GM19025 (cell line): ENCODE results near the gene ZBTB49.
"Not testable (repeated sequence)": the region's sequence is repeated elsewhere in the genome, so short reads cannot be mapped to it uniquely, and the experiment has no call there.

Source experiments
- ATAC-seq: cut with Tn5 transposase; IDR thresholded peaks from one replicate; pipeline ENCODE4 v1.9.1; 2021; ENCODE audit warnings: mild to moderate bottlenecking, low read depth, moderate library complexity; ENCODE audit not compliant: unreplicated experiment

Gene ZBTB49

GRCh38 chr4:4289941-4290850, at the start of gene ZBTB49, which contains the start of gene LYAR:
Gene ZBTB49 (plus strand): TSS chr4:4290251. CDS start chr4:4299946, 9,695 bp downstream.
Gene LYAR (minus strand): TSS chr4:4290154. CDS start chr4:4283742, 6,412 bp downstream.
- ATAC-seq = peak; percentile 92

GRCh38 chr4:4245172-4245571, 44.9 kb upstream of the ZBTB49 start:
- ATAC-seq = no peak

DNA sequence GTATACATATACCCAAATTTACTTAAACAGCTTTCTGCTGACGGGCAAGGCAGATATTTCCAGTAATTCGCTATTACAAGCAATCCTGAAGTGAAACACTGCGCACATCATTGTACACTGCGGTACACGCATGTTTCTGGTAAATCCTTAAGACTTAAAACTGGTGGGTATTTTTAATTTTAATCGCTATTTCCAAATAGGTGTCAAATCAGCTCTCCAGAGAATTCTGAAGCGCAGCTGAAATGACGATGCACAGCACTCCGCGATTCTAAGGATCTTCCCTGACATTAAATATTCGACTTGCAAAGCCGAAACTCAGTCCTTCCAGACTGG, 42.4 kb upstream of the ZBTB49 start:
- no peak for ATAC-seq

GRCh38 chr4:4248029-4248884, 41.8 kb upstream of the ZBTB49 start, which contains the start of gene TMEM128:
Gene TMEM128 (minus strand): TSS chr4:4248223. CDS start chr4:4248202, 21 bp downstream.
- peak; percentile 97 for ATAC-seq

DNA sequence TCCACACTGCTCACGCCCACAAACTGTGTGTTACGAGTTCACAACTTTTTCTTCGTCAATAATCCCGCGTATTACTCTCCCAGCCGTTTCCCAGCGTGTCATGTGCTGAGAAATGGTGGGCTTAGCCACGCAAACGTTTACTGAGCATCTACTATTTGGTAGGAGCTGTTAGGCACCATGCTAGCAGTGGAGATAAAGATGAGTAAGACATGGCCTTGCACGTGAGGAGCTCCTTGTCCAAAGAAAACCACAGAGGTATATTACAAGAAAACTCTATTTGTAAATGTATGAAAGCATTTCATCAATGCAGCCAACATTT, 41.2 kb upstream of the ZBTB49 start:
- ATAC-seq = no peak

DNA sequence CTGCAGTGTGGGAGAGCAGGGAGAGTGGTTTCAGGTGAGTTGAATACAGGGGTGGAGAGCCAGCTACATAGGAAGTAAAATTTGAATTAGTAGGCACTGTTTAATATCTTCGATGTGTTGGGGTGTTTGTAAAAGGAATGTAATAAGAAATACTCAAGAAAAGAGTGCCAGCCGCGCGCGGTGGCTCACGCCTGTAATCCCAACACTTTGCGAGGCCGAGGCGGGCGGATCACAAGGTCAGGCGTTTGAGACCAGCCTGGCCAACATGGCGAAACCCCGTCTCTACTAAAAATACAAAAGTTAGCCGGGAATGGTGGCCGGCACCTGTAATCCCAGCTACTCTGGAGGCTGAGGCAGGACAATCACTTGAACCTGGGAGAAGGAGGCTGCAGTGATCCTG, 40.7 kb upstream of the ZBTB49 start:
- ATAC-seq = not testable (repeated sequence)

GRCh38 chr4:4249866-4250265, 40.2 kb upstream of the ZBTB49 start:
- ATAC-seq = no peak

DNA sequence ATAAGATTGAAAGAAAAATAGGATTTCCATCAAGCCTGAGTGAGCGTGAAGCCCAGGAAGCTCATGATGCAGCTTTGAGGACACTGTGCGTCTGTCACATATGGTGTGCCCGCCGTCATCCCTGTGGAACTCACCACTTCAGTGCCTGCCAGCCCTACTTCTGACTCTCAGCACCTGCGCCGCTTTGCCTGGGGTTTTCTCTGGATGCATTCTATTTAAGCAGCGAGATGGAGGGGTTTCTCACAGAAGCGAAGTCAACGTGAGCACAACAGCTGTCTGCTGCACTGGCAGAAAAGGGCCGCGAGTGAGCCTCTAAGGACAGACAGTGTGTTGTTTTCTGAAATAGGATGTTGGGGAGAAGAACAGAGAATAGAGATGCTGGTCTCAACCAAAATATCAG, 35.9 kb upstream of the ZBTB49 start:
- no peak for ATAC-seq

GRCh38 chr4:4254666-4255065, 35.4 kb upstream of the ZBTB49 start:
- no peak for ATAC-seq

DNA sequence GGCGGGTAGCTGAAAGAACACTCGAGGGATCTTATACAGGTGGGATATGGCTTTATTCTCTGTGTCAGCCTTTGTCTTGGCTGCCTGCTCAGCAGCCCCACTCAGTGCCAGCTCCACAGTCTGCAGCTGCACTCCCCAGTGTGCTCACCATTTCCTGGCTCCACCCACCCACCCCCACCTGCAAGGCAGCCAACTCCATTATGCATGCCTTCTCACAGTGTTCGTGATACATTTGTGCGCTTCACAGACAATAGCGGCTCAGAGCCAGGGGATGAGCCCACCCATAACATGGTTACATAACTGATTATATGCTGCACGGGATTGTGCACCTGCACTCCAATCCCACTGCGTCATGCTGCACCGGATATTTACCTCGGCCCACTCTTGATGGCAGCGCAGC, 33.3 kb upstream of the ZBTB49 start:
- no peak for ATAC-seq

DNA sequence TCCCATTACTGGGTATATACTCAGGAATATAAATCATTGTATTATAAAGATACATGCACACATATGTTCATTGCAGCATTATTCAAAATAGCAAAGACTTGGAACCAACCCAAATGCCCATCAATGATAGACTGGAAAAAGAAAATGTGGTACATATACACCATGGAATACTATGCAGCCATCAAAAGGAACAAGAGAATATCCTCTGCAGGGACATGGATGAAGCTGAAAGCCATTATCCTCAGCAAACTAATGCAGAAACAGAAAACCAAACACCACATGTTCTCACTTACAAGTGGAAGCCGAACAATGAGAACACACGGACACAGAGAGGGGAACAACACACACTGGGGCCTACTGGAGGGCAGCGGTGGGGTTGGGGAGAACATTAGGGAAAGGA, 32.3 kb upstream of the ZBTB49 start:
- not testable (repeated sequence) for ATAC-seq

- ATAC-seq = no peak
These were observed 30.5 kb upstream of the ZBTB49 start for GRCh38 chr4:4259484-4260100.

DNA sequence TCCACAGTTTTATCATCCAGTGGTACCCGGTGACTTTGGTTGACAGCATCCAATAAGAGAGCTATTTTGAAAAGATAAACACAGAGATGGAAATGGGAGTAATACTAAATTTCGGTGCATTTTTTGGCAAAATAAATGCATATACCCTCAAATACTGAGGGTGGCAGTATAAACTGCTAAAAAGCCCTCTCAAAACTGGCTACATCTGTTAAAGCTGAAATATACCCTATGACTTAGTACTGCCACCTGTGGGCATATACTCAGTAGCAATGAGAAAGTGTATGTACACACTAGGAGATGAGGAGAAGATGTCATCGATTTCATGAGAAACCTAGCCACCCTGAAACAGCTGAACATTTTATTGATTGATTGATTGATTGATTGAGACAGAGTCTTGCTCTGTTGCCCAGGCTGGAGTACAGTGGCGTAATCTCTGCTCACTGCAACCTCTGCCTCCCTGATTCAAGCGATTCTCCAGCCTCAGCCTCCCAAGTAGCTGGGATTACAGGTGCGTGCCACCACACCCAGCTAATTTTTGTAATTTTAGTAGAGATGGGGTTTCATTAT, 29.8 kb upstream of the ZBTB49 start:
- no peak for ATAC-seq

- no peak for ATAC-seq
These were observed 22.1 kb upstream of the ZBTB49 start for GRCh38 chr4:4267981-4268380.

GRCh38 chr4:4268776-4269175, 21.3 kb upstream of the ZBTB49 start:
- no peak for ATAC-seq

DNA sequence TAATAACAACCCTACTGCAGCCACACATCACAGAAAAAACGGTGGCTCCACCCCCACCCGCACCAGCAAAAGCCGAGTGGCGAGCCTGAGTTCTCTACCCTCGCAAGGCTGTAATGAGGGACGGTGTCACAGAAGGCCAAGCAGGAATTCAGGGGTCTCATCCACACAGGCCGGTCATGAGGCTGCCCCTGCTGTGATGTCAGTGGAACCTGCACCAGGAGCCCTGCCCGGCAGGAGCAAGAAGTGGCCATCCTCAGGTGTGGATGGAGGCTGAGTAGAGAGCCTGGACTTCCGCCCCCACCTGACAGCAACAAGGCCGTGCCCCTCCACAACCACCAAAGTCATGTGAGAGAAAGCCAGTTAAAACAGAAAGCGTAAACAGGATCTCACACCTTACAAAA, 20.7 kb upstream of the ZBTB49 start:
- ATAC-seq = no peak

- no peak for ATAC-seq
These were observed 20.2 kb upstream of the ZBTB49 start for GRCh38 chr4:4269856-4270255.

DNA sequence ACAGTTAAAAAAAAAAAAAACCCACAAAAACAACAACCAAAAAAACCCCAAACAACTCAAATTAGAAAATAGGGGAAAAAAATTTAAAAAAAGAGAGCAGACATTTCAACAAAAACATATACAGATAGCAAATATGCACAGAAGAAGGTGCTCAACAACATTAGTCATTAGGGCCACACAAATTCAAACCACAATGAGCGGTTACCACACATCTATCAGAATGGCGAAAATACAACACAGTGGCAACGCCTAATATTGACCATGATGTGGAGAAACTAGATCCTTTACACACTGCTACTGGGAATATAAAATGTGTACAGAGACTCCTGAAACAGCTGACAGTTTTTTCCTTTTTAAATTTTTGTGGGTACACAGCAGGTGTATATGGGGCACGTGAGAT, 19.5 kb upstream of the ZBTB49 start:
- no peak for ATAC-seq

DNA sequence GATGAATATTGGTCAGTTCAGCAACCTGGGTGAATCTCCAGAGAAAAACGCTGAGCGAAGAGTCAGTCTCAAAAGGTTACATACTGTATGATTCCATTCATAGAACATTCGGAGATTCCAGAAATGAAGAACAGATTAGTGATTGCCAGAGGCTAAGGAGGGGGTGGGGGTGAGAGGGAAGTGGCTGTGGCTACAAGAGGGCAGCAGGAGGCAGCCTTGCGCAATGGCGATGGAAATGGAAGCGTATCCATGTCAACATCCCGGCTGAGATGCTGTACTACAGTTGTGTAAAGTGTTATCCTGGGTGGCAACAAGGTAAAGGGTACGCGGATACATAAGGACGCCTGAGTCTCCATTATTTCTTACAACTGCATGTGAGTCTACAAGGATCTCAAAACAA, 18.1 kb upstream of the ZBTB49 start:
- ATAC-seq = no peak

GRCh38 chr4:4274226-4274625, 15.8 kb upstream of the ZBTB49 start:
- no peak for ATAC-seq

DNA sequence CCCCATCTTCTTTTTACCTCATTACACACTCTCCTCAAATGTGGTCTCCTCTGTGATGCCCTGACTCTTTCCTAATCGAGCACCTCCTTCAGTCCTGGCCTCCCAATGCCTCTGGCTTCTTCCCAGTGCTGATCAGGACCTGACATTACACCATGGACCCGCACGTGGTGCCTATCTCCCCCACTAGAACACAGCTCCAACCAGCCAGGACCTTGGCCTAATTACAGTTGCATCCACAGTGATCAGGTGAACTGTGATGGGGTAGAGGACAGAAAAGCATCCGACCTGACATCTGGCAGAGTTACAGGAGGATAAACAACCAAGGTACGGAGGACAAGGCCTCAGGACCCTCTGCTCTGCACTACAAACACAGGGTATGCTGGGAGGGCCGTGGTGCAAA, 12.5 kb upstream of the ZBTB49 start:
- ATAC-seq = no peak
